Brain microvascular endothelial cell (primary cell): ENCODE results near the gene MAPK1.

Source experiments
- DNase-seq: peaks from one replicate; pipeline ENCODE4 v3.0.0-alpha.2; 2020
- H3K27ac ChIP-seq: fragments of 250-450 bp; sonication (Bioruptor Pico); 2 replicates; pipeline ENCODE4 v1.5.1; 2020; ENCODE audit warnings: mild to moderate bottlenecking, moderate library complexity
- H3K27me3 ChIP-seq: fragments of 250-450 bp; sonication (Bioruptor Pico); replicated peaks from 2 replicates; pipeline ENCODE4 v1.5.1; 2020; ENCODE audit warnings: mild to moderate bottlenecking
- H3K36me3 ChIP-seq: fragments of 250-450 bp; sonication (Bioruptor Pico); replicated peaks from 2 replicates; pipeline ENCODE4 v1.5.1; 2020; ENCODE audit warnings: mild to moderate bottlenecking
- H3K4me3 ChIP-seq: 2 replicates; pipeline ENCODE4 v1.5.1; 2011; ENCODE audit warnings: low read depth, mild to moderate bottlenecking, control low read depth, low read length, moderate library complexity
- CTCF ChIP-seq: IDR thresholded peaks from 2 replicates; pipeline ENCODE4 v1.5.1; 2011; ENCODE audit warnings: low read depth, mild to moderate bottlenecking, moderate library complexity, low read length, control low read depth, inconsistent platforms; ENCODE audit errors: missing control alignments
- in situ Hi-C: cut with HindIII; loops from 2 replicates; pipeline ENCODE4 v1.10.0; 2017; ENCODE audit warnings: low sequenced_read_pairs, low pct_ligation_motif_present

Gene MAPK1

GRCh38 chr22:21835378-21835777 lies 32.1 kb downstream of the MAPK1 start:
- H3K27ac ChIP-seq, result no peak overlapping the region
- TF ChIP-seq CTCF, result no peak
- no peaks in the 10 kb centered on the region for H3K27me3 ChIP-seq
- in situ Hi-C loops, result no loop called here
- H3K36me3 ChIP-seq, result peaks cover 3% of the 10 kb centered on the region
- no peak overlapping the region for H3K4me3 ChIP-seq
- no peak for DNase-seq

- in situ Hi-C loops, result no loop called here
- no peak overlapping the region for H3K4me3 ChIP-seq
- H3K27me3 ChIP-seq, result no peaks in the 10 kb centered on the region
- no peak for TF ChIP-seq CTCF
- H3K27ac ChIP-seq, result no peak overlapping the region
- H3K36me3 ChIP-seq, result peaks cover 3% of the 10 kb centered on the region
- DNase-seq, result no peak
These were observed 32.6 kb downstream of the MAPK1 start for GRCh38 chr22:21834869-21835268.

- no peak for DNase-seq
- no peak for TF ChIP-seq CTCF
- Histone ChIP-seq H3K27me3 (no peaks in the 10 kb centered on the region), H3K36me3 (peaks cover 3% of the 10 kb centered on the region), H3K4me3 (no peak overlapping the region), H3K27ac (no peak overlapping the region)
- in situ Hi-C loops, result no loop called here
These were observed 34.9 kb downstream of the MAPK1 start for GRCh38 chr22:21832291-21833290.

GRCh38 chr22:21829523-21829922 lies 37.9 kb downstream of the MAPK1 start:
- H3K36me3 ChIP-seq, result peaks cover 3% of the 10 kb centered on the region
- no peak for TF ChIP-seq CTCF
- H3K4me3 ChIP-seq, result no peak overlapping the region
- in situ Hi-C loops, result no loop called here
- no peak for DNase-seq
- peak overlapping the region; percentile 0 for H3K27ac ChIP-seq
- no peaks in the 10 kb centered on the region for H3K27me3 ChIP-seq

- Histone ChIP-seq H3K27me3 (no peaks in the 10 kb centered on the region), H3K27ac (no peak overlapping the region), H3K36me3 (peaks cover 3% of the 10 kb centered on the region), H3K4me3 (no peak overlapping the region)
- no peak for DNase-seq
- TF ChIP-seq CTCF, result no peak
- in situ Hi-C loops, result no loop called here
These were observed 39.2 kb downstream of the MAPK1 start for GRCh38 chr22:21828268-21828638.
